GM19463 (cell line): ENCODE measurements around the gene TMEM121.

Experiments used
- ATAC-seq: cut with Tn5 transposase; IDR thresholded peaks from one replicate; pipeline ENCODE4 v1.9.1; 2021; ENCODE audit warnings: mild to moderate bottlenecking, moderate library complexity; ENCODE audit not compliant: unreplicated experiment

TMEM121 gene

GRCh38 chr14:105527381-105527825 lies 1.0 kb downstream of the TMEM121 start:
- no peak for ATAC-seq

- ATAC-seq = no peak
These were observed 1.6 kb downstream of the TMEM121 start for GRCh38 chr14:105527826-105528585.

GRCh38 chr14:105528586-105529318 lies 2.4 kb downstream of the TMEM121 start:
- no peak for ATAC-seq

- no peak for ATAC-seq
These were observed 2.9 kb downstream of the TMEM121 start for GRCh38 chr14:105529319-105529568.

GRCh38 chr14:105529569-105530284 lies 3.3 kb downstream of the TMEM121 start:
- no peak for ATAC-seq

- ATAC-seq = no peak
These were observed 4.1 kb downstream of the TMEM121 start for GRCh38 chr14:105530285-105531087.

GRCh38 chr14:105531088-105531893 lies 4.9 kb downstream of the TMEM121 start:
- ATAC-seq = no peak

GRCh38 chr14:105531894-105532623 lies 5.7 kb downstream of the TMEM121 start:
- no peak for ATAC-seq

GRCh38 chr14:105532735-105533141 lies 6.4 kb downstream of the TMEM121 start:
- no peak for ATAC-seq

GRCh38 chr14:105533391-105533790 lies 7.0 kb downstream of the TMEM121 start:
- ATAC-seq = no peak

- ATAC-seq = no peak
These were observed 7.6 kb downstream of the TMEM121 start for GRCh38 chr14:105533811-105534498.

GRCh38 chr14:105534586-105534985 lies 8.2 kb downstream of the TMEM121 start:
- no peak for ATAC-seq

GRCh38 chr14:105536051-105536450 lies 9.7 kb downstream of the TMEM121 start:
- no peak for ATAC-seq

- no peak for ATAC-seq
These were observed 10.6 kb downstream of the TMEM121 start for GRCh38 chr14:105536691-105537579.

- ATAC-seq = no peak
These were observed 11.4 kb downstream of the TMEM121 start for GRCh38 chr14:105537580-105538474.

- no peak for ATAC-seq
These were observed 12.2 kb downstream of the TMEM121 start for GRCh38 chr14:105538481-105539049.

GRCh38 chr14:105540811-105541210 lies 14.4 kb downstream of the TMEM121 start:
- no peak for ATAC-seq
